H1 (cell line): ENCODE data around the gene SMIM23. TPM values are rescaled to one million over a fixed set of nuclear protein-coding genes. Genes with fewer than 3 reads are reported as not detected.

Experiments
- CTCF ChIA-PET: fragments of 300-600 bp; sonication (Branson Sonifier 250); formaldehyde crosslinking; loops from one replicate; lab custom pipeline; 2021; ENCODE audit not compliant: partially characterized antibody; lab: Charles Lee
- POLR2A ChIA-PET: fragments of 300-600 bp; sonication (Branson Sonifier 250); formaldehyde crosslinking; loops from one replicate; lab custom pipeline; 2021; ENCODE audit warnings: inconsistent platforms; ENCODE audit not compliant: partially characterized antibody; lab: Charles Lee
- DNase-seq, 2 experiments: peaks; one replicate each; pipeline versions ENCODE4 v3.0.0 to v3.0.0-alpha.2; 2010 to 2022; ENCODE audit warnings: low spot score in 2 of 2, low read depth in 1 of 2, mixed read lengths in 1 of 2
- FAIRE-seq: peaks from 2 replicates; lab custom pipeline; 2011; peaks lifted over from hg19 to GRCh38; lab: Jason Lieb, UNC
- H2AFZ ChIP-seq: 2 replicates; pipeline ENCODE4 v1.8.1; 2012; ENCODE audit warnings: low read length, inconsistent platforms
- H2AK5ac ChIP-seq: 2 replicates; pipeline ENCODE4 v1.6.1; 2013; ENCODE audit warnings: low read depth, low read length
- H2BK120ac ChIP-seq: replicated peaks from 2 replicates; pipeline ENCODE3; 2013; ENCODE audit warnings: low read depth, low read length, inconsistent platforms
- H2BK12ac ChIP-seq: 2 replicates; pipeline ENCODE4 v1.6.1; 2013; ENCODE audit warnings: low read depth, low read length
- H2BK15ac ChIP-seq: 2 replicates; pipeline ENCODE4 v1.6.1; 2013; ENCODE audit warnings: low read length
- H2BK20ac ChIP-seq: 2 replicates; pipeline ENCODE4 v1.6.1; 2013; ENCODE audit warnings: low read length
- H2BK5ac ChIP-seq: 2 replicates; pipeline ENCODE4 v1.6.1; 2013; ENCODE audit warnings: low read depth, low read length
- H3K14ac ChIP-seq: 2 replicates; pipeline ENCODE4 v1.6.1; 2013; ENCODE audit warnings: inconsistent platforms; ENCODE audit not compliant: insufficient read length
- H3K18ac ChIP-seq: 2 replicates; pipeline ENCODE4 v1.6.1; 2013; ENCODE audit warnings: low read length; ENCODE audit errors: extremely low read depth
- H3K23ac ChIP-seq: 2 replicates; pipeline ENCODE4 v1.6.1; 2013; ENCODE audit warnings: inconsistent platforms; ENCODE audit not compliant: insufficient read length
- H3K23me2 ChIP-seq: 2 replicates; pipeline ENCODE4 v1.6.1; 2013; ENCODE audit warnings: low read depth, low read length
- H3K27ac ChIP-seq: 2 replicates; pipeline ENCODE4 v1.6.1; 2011; ENCODE audit warnings: low read depth, low read length, inconsistent platforms
- H3K27me3 ChIP-seq, 4 experiments: replicated peaks in 1 of 4; 1 replicate in 1 of 4; 2 replicates in 3 of 4; pipeline versions ENCODE4 v1.6.1 to v1.8.1; 2011 to 2013; ENCODE audit warnings: low read length in 3 of 4, mild to moderate bottlenecking in 3 of 4, inconsistent platforms in 2 of 4, mixed read lengths in 2 of 4, moderate library complexity in 1 of 4; ENCODE audit not compliant: control insufficient read depth in 3 of 4, insufficient read depth in 3 of 4; ENCODE audit errors: extremely low read depth in 1 of 4
- H3K36me3 ChIP-seq, 4 experiments: 2 replicates each; pipeline versions ENCODE4 v1.6.1 to v1.8.1; 2011 to 2013; ENCODE audit warnings: mild to moderate bottlenecking in 4 of 4, low read length in 3 of 4, moderate library complexity in 2 of 4, control low read depth in 1 of 4, inconsistent platforms in 1 of 4; ENCODE audit not compliant: insufficient read depth in 4 of 4, control insufficient read depth in 2 of 4
- H3K4ac ChIP-seq: replicated peaks from 2 replicates; pipeline ENCODE3; 2013; ENCODE audit warnings: low read length, low read depth, mixed read lengths, inconsistent platforms; ENCODE audit not compliant: insufficient read length
- H3K4me1 ChIP-seq, 4 experiments: replicated peaks in 1 of 4; 1 replicate in 1 of 4; 2 replicates in 3 of 4; pipeline versions ENCODE4 v1.6.1 to v1.8.1; 2011 to 2013; ENCODE audit warnings: low read length in 3 of 4, inconsistent platforms in 2 of 4, mixed read lengths in 1 of 4; ENCODE audit not compliant: insufficient read depth in 4 of 4, control insufficient read depth in 3 of 4
- H3K4me2 ChIP-seq, 2 experiments: 2 replicates each; pipeline versions ENCODE4 v1.6.1 to v1.8.1; 2011 to 2013; ENCODE audit warnings: low read depth in 2 of 2, low read length in 2 of 2, control low read depth in 1 of 2, inconsistent platforms in 1 of 2, mild to moderate bottlenecking in 1 of 2; ENCODE audit not compliant: insufficient read depth in 1 of 2
- H3K4me3 ChIP-seq, 4 experiments: fragments of 200-600, 300-600 bp in 1 of 4; sonication (generic), shearing (Covaris generic), sonication (Bioruptor Twin) in 1 of 4; 2 replicates each; pipeline versions ENCODE4 v1.5.1 to v1.8.1; 2011 to 2016; ENCODE audit warnings: low read length in 4 of 4, low read depth in 3 of 4, control low read depth in 2 of 4, inconsistent platforms in 2 of 4, mild to moderate bottlenecking in 2 of 4, mixed read lengths in 1 of 4, moderate library complexity in 1 of 4; ENCODE audit not compliant: insufficient read depth in 2 of 4; ENCODE audit errors: extremely low read depth in 1 of 4
- H3K56ac ChIP-seq: replicated peaks from 2 replicates; pipeline ENCODE3; 2013; ENCODE audit warnings: low read depth, mild to moderate bottlenecking, mixed read lengths, low read length, inconsistent platforms; ENCODE audit not compliant: insufficient read length
- H3K79me1 ChIP-seq: 2 replicates; pipeline ENCODE4 v1.6.1; 2013; ENCODE audit warnings: low read depth, low read length, control low read depth
- H3K79me2 ChIP-seq, 2 experiments: 2 replicates each; pipeline versions ENCODE4 v1.6.1 to v1.8.1; 2012 to 2013; ENCODE audit warnings: low read length in 2 of 2, mild to moderate bottlenecking in 2 of 2, inconsistent platforms in 1 of 2; ENCODE audit not compliant: insufficient read depth in 2 of 2, control insufficient read depth in 1 of 2
- H3K9ac ChIP-seq, 4 experiments: replicated peaks in 1 of 4; 1 replicate in 1 of 4; 2 replicates in 3 of 4; pipeline versions ENCODE4 v1.6.1 to v1.8.1; 2011 to 2013; ENCODE audit warnings: low read depth in 3 of 4, low read length in 3 of 4, control low read depth in 2 of 4, mild to moderate bottlenecking in 2 of 4, moderate library complexity in 2 of 4, inconsistent platforms in 1 of 4; ENCODE audit errors: extremely low read depth in 1 of 4
- H3K9me3 ChIP-seq, 2 experiments: 2 replicates each; pipeline versions ENCODE4 v1.6.1 to v1.8.1; 2012 to 2013; ENCODE audit warnings: mild to moderate bottlenecking in 2 of 2, moderate library complexity in 2 of 2, control low read depth in 1 of 2, inconsistent platforms in 1 of 2, low read depth in 1 of 2, low read length in 1 of 2, mixed read lengths in 1 of 2; ENCODE audit not compliant: insufficient read depth in 2 of 2
- H4K20me1 ChIP-seq, 2 experiments: replicated peaks in 1 of 2; 2 replicates each; pipeline versions ENCODE3 to v1.8.1; 2011 to 2013; ENCODE audit warnings: inconsistent platforms in 2 of 2, low read length in 2 of 2, mild to moderate bottlenecking in 1 of 2; ENCODE audit not compliant: insufficient read depth in 2 of 2, control insufficient read depth in 1 of 2
- H4K5ac ChIP-seq: 2 replicates; pipeline ENCODE4 v1.6.1; 2013; ENCODE audit warnings: low read length, low read depth, mixed read lengths, inconsistent platforms; ENCODE audit not compliant: insufficient read length
- H4K8ac ChIP-seq: 2 replicates; pipeline ENCODE4 v1.8.0; 2013; ENCODE audit warnings: mild to moderate bottlenecking, moderate library complexity, low read length, inconsistent platforms; ENCODE audit not compliant: insufficient read depth; ENCODE audit errors: extremely low read depth
- H4K91ac ChIP-seq: replicated peaks from 2 replicates; pipeline ENCODE3; 2013; ENCODE audit warnings: low read length, mixed read lengths, inconsistent platforms; ENCODE audit not compliant: insufficient read length
- ATF2 ChIP-seq: IDR thresholded peaks from 2 replicates; pipeline ENCODE4 v1.6.1; 2012; ENCODE audit warnings: low read length, inconsistent platforms
- BACH1 ChIP-seq: IDR thresholded peaks from 2 replicates; pipeline ENCODE4 v1.6.1; 2012; ENCODE audit warnings: low read length, improper control_type of control experiment
- GTF2F1 ChIP-seq: IDR thresholded peaks from 2 replicates; pipeline ENCODE4 v1.6.1; 2012; ENCODE audit warnings: low read depth, low read length, improper control_type of control experiment, borderline replicate concordance
- KDM1A ChIP-seq: fragments of 200-600, 300-600 bp; sonication (generic); IDR thresholded peaks from 2 replicates; pipeline ENCODE4 v1.7.1; 2016; ENCODE audit warnings: mild to moderate bottlenecking, low read length, borderline replicate concordance
- MAFK ChIP-seq: IDR thresholded peaks from 2 replicates; pipeline ENCODE4 v1.6.1; 2012; ENCODE audit warnings: low read depth, mild to moderate bottlenecking, improper control_type of control experiment, low read length
- PHF8 ChIP-seq: fragments of 200-600 bp; sonication (generic); conservative IDR thresholded peaks from 2 replicates; pipeline ENCODE4 v1.7.1; 2012; ENCODE audit warnings: low read depth, mild to moderate bottlenecking, inconsistent platforms, low read length, moderate library complexity
- POLR2A ChIP-seq, 2 experiments: IDR thresholded peaks; 1 replicate in 1 of 2; 2 replicates in 1 of 2; pipeline ENCODE4 v1.6.1; 2011; ENCODE audit warnings: low read depth in 2 of 2, low read length in 2 of 2, mild to moderate bottlenecking in 2 of 2; ENCODE audit errors: control extremely low read depth in 1 of 2
- POLR2AphosphoS5 ChIP-seq: IDR thresholded peaks from 2 replicates; pipeline ENCODE4 v1.6.1; 2011; ENCODE audit warnings: low read depth, low read length
- RNF2 ChIP-seq: fragments of 200-900, 300-1000 bp; sonication (generic); IDR thresholded peaks from 2 replicates; pipeline ENCODE4 v1.7.1; 2016; ENCODE audit warnings: borderline replicate concordance, low read depth, mild to moderate bottlenecking, antibody characterized with exemption, low read length; ENCODE audit not compliant: poor library complexity, severe bottlenecking; ENCODE audit errors: missing control alignments
- SAP30 ChIP-seq: fragments of 300-600 bp; sonication (generic); IDR thresholded peaks from 2 replicates; pipeline ENCODE4 v1.7.1; 2012; ENCODE audit warnings: low read length, moderate library complexity, mild to moderate bottlenecking, inconsistent platforms; ENCODE audit not compliant: insufficient read depth, insufficient replicate concordance
- SIN3A ChIP-seq, 2 experiments: IDR thresholded peaks in 1 of 2; conservative IDR thresholded peaks in 1 of 2; 2 replicates each; pipeline ENCODE4 v1.6.1; 2011 to 2012; ENCODE audit warnings: low read length in 2 of 2, improper control_type of control experiment in 1 of 2, low read depth in 1 of 2, mild to moderate bottlenecking in 1 of 2
- SRF ChIP-seq: IDR thresholded peaks from 2 replicates; pipeline ENCODE4 v1.6.1; 2011; ENCODE audit warnings: mild to moderate bottlenecking, low read depth, low read length, moderate library complexity
- WGBS, 2 experiments: shearing (Covaris generic) in 1 of 2; methylation state at CpG; one replicate each; pipeline versions ENCODE4 v1.1.6 to v1.1.7; 2013 to 2015; ENCODE audit warnings: low lambda C conversion rate in 2 of 2, mixed read lengths in 2 of 2, inconsistent platforms in 1 of 2, low coverage in 1 of 2, missing lambda C conversion rate in 1 of 2; ENCODE audit not compliant: insufficient replicate concordance in 2 of 2, insufficient coverage in 1 of 2, insufficient read length in 1 of 2; ENCODE audit errors: extremely low coverage in 1 of 2, missing lambda C conversion rate in 1 of 2; 5-methylcytosine and 5-hydroxymethylcytosine counted together
- polyA plus RNA-seq, 7 experiments: library from polyadenylated mRNA; depleted of rRNA in 3 of 7; stranded (reverse) in 5 of 7; unstranded in 2 of 7; fragments of >200 nt in 5 of 7; fragments of 200-250 nt in 2 of 7; gene quantifications; 1 replicate in 5 of 7; 2 replicates in 1 of 7; 4 replicates in 1 of 7; pipeline versions ENCODE4 v1.2.1 to v1.2.3, GENCODE V29; 2011 to 2013; ENCODE audit warnings: missing spikeins in 2 of 7, mixed read lengths in 2 of 7
- total RNA-seq: library from RNA; stranded (reverse); fragmentation: NEBNext Ultra II Directional; extraction: Animal tissue kit (Norgen Biotek cat#: 25700); gene quantifications from 2 replicates; pipeline ENCODE4 v1.2.1, GENCODE V29; 2021

SMIM23 gene
- total and polyA plus RNA-seq, 2 of the 8 experiments (the other 6 are each of a cell fraction or from before 2014, with no cell fraction given): not detected

- DNase-seq (no peak), FAIRE-seq (no peak)
- Histone ChIP-seq H3K9ac (no peak overlapping the region), H2BK120ac (no peak overlapping the region), H2BK12ac (no peak overlapping the region), H4K91ac (no peak overlapping the region), H3K36me3 (no peaks in the 10 kb centered on the region), H3K79me1 (no peaks in the 10 kb centered on the region), H3K79me2 (no peaks in the 10 kb centered on the region), H2BK20ac (no peak overlapping the region), H2BK15ac (no peak overlapping the region), H3K4me1 (no peaks in the 10 kb centered on the region), H4K8ac (no peak overlapping the region), H2BK5ac (no peak overlapping the region), H3K23me2 (no peaks in the 10 kb centered on the region; the same call in 1 of the 2 replicates), H4K5ac (no peak overlapping the region), H3K14ac (no peak overlapping the region), H4K20me1 (no peaks in the 10 kb centered on the region), H3K23ac (no peak overlapping the region), H2AFZ (no peak overlapping the region), H3K27ac (no peak overlapping the region), H3K9me3 (no peaks in the 10 kb centered on the region), H2AK5ac (no peak overlapping the region), H3K27me3 (no peaks in the 10 kb centered on the region), H3K4me2 (no peak overlapping the region), H3K18ac (no peak overlapping the region), H3K4ac (no peak overlapping the region), H3K4me3 (no peak overlapping the region), H3K56ac (no peak overlapping the region)
- WGBS, 2 experiments: 93% methylated on average over 5 of the region's 5 CpGs; no CpG with 5 or more reads in 1 of the 2 experiments
- POLR2A ChIA-PET: no interaction called here
- CTCF ChIA-PET: interaction anchor here (0.6 to 1.8 kb wide), 4 partner anchors 12 to 53 kb away, joined by 3 to 5 read pairs (median 3); no protein-coding TSS in a partner anchor
- no peak for TF ChIP-seq PHF8
- no peak for TF ChIP-seq POLR2AphosphoS5
- TF ChIP-seq RNF2: no peak
- no peak for TF ChIP-seq MAFK
- no peak for TF ChIP-seq SAP30
- no peak for TF ChIP-seq GTF2F1
- TF ChIP-seq ATF2: no peak
- no peak for TF ChIP-seq POLR2A (IDR thresholded peaks at IDR 0.05; ENCODE audit: control extremely low read depth in 1 of 2, low read depth in 2 of 2, low read length in 2 of 2)
- TF ChIP-seq SRF: no peak
- TF ChIP-seq BACH1: no peak
- TF ChIP-seq KDM1A: no peak
- TF ChIP-seq SIN3A (conservative IDR thresholded peaks at IDR 0.05 in 1 of 2, IDR thresholded peaks at IDR 0.05 in 1 of 2; ENCODE audit: low read depth in 1 of 2, low read length in 2 of 2): no peak
These were observed 40.0 kb upstream of the SMIM23 start for GRCh38 chr5:171745602-171746001.
